Tibial nerve (tissue), 4 donors: ENCODE results near the gene HOMER3.

Experiments
- CTCF ChIP-seq, 5 experiments: fragments of 200-600 bp in 3 of 5; fragments of 450-650 bp in 2 of 5; sonication (generic) in 3 of 5; IDR thresholded peaks; one replicate each; pipeline ENCODE4 v1.5.1; 2016 to 2019; ENCODE audit warnings: antibody characterized with exemption in 5 of 5, mild to moderate bottlenecking in 3 of 5, moderate library complexity in 2 of 5
- EP300 ChIP-seq, 2 donors: sonication (generic); formaldehyde crosslinking; IDR thresholded peaks; one replicate each; pipeline ENCODE4 v1.6.1; 2017; ENCODE audit warnings: antibody characterized with exemption in 2 of 2, mild to moderate bottlenecking in 1 of 2
- POLR2A ChIP-seq, 2 donors: fragments of 450-650 bp; IDR thresholded peaks; one replicate each; pipeline ENCODE4 v1.6.1; 2017; ENCODE audit warnings: antibody characterized with exemption in 2 of 2, mild to moderate bottlenecking in 2 of 2, moderate library complexity in 2 of 2

- no peak for TF ChIP-seq POLR2A (IDR thresholded peaks at IDR 0.05)
- no peak for TF ChIP-seq CTCF (IDR thresholded peaks at IDR 0.05)
- no peak for TF ChIP-seq EP300 (IDR thresholded peaks at IDR 0.05)
These were observed 36.0 kb downstream of the HOMER3 start for GRCh38 chr19:18905058-18905456.
